22Rv1 (cell line): ENCODE data around the gene PTX4.
"Not testable (repeated sequence)": the region's sequence is repeated elsewhere in the genome, so short reads cannot be mapped to it uniquely, and the experiment has no call there.

ENCODE experiments used
- H3K27ac ChIP-seq: fragments of 450-650 bp; 2 replicates; pipeline ENCODE4 v1.5.1; 2017
- CTCF ChIP-seq: fragments of 450-650 bp; IDR thresholded peaks from 2 replicates; pipeline ENCODE4 v1.5.1; 2017; ENCODE audit warnings: mild to moderate bottlenecking
- ZFX ChIP-seq: fragments of 450-650 bp; IDR thresholded peaks from 2 replicates; pipeline ENCODE4 v1.6.1; 2017; ENCODE audit warnings: antibody characterized with exemption, borderline replicate concordance

The PTX4 gene

GRCh38 chr16:1486551-1487390 lies 2.0 kb downstream of the PTX4 start:
- no peak for TF ChIP-seq CTCF
- no peak for TF ChIP-seq ZFX
- no peak overlapping the region for H3K27ac ChIP-seq

GRCh38 chr16:1485847-1486496 lies 2.8 kb downstream of the PTX4 start:
- no peak for TF ChIP-seq ZFX
- no peak for TF ChIP-seq CTCF
- no peak overlapping the region for H3K27ac ChIP-seq

- no peak overlapping the region for H3K27ac ChIP-seq
- TF ChIP-seq CTCF = no peak
These were observed 6.6 kb downstream of the PTX4 start for GRCh38 chr16:1481906-1482835.

- H3K27ac ChIP-seq = not testable (repeated sequence)
These were observed 9.8 kb downstream of the PTX4 start for GRCh38 chr16:1478937-1479336.

GRCh38 chr16:1477033-1477432 lies 11.7 kb downstream of the PTX4 start:
- H3K27ac ChIP-seq = no peak overlapping the region
- no peak for TF ChIP-seq ZFX
- TF ChIP-seq CTCF = no peak

- TF ChIP-seq ZFX (no peak), CTCF (no peak)
- peak overlapping the region; percentile 76 for H3K27ac ChIP-seq
These were observed 13.1 kb downstream of the PTX4 start for GRCh38 chr16:1475552-1476114.

- peak within 1 kb of the TSS; percentile 76 for H3K27ac ChIP-seq
- TF ChIP-seq CTCF = no peak
- TF ChIP-seq ZFX = no peak
These were observed 13.8 kb downstream of the PTX4 start, which contains the start of gene CLCN7 for GRCh38 chr16:1474796-1475551. Gene CLCN7 (minus strand): TSS chr16:1475028. CDS start chr16:1474974, 54 bp downstream.
